ENCODE measurements around the gene BIRC2.

Gene BIRC2

GRCh38 chr11:102375720-102376399 lies 28.8 kb downstream of the BIRC2 start:
- no peak overlapping the region for H3K27ac ChIP-seq
- no peak for DNase-seq
- peaks cover 17% of the 10 kb centered on the region for H3K36me3 ChIP-seq
- no peaks in the 10 kb centered on the region for H3K27me3 ChIP-seq (ENCODE audit: insufficient read depth, low read depth, severe bottlenecking)
- H3K9me3 ChIP-seq (ENCODE audit: severe bottlenecking) = no peaks in the 10 kb centered on the region
- no peak for TF ChIP-seq CTCF (IDR thresholded peaks at IDR 0.05; ENCODE audit: low read depth, low read length)
- no peak overlapping the region for H3K4me3 ChIP-seq (ENCODE audit: low read depth, low read length)

GRCh38 chr11:102377891-102378290 lies 30.9 kb downstream of the BIRC2 start:
- no peak for DNase-seq
- TF ChIP-seq CTCF (IDR thresholded peaks at IDR 0.05; ENCODE audit: low read depth, low read length) = no peak
- H3K9me3 ChIP-seq (ENCODE audit: severe bottlenecking) = no peaks in the 10 kb centered on the region
- H3K27ac ChIP-seq = no peak overlapping the region
- H3K27me3 ChIP-seq (ENCODE audit: insufficient read depth, low read depth, severe bottlenecking) = no peaks in the 10 kb centered on the region
- no peak overlapping the region for H3K4me3 ChIP-seq (ENCODE audit: low read depth, low read length)
- peaks cover 17% of the 10 kb centered on the region for H3K36me3 ChIP-seq

GRCh38 chr11:102378818-102379217 lies 31.8 kb downstream of the BIRC2 start:
- Histone ChIP-seq H3K36me3 (peaks cover 17% of the 10 kb centered on the region), H3K9me3 (ENCODE audit: severe bottlenecking) (no peaks in the 10 kb centered on the region), H3K27me3 (ENCODE audit: insufficient read depth, low read depth, severe bottlenecking) (no peaks in the 10 kb centered on the region), H3K27ac (no peak overlapping the region), H3K4me3 (ENCODE audit: low read depth, low read length) (no peak overlapping the region)
- DNase-seq = no peak
- TF ChIP-seq CTCF (IDR thresholded peaks at IDR 0.05; ENCODE audit: low read depth, low read length) = no peak

- H3K36me3 ChIP-seq = peaks cover 14% of the 10 kb centered on the region
- TF ChIP-seq CTCF (IDR thresholded peaks at IDR 0.05; ENCODE audit: low read depth, low read length) = no peak
- DNase-seq = no peak
These were observed 35.4 kb downstream of the BIRC2 start for GRCh38 chr11:102382384-102382783.

GRCh38 chr11:102383839-102384238 lies 36.8 kb downstream of the BIRC2 start:
- Histone ChIP-seq H3K9me3 (ENCODE audit: severe bottlenecking) (no peaks in the 10 kb centered on the region), H3K36me3 (peaks cover 4% of the 10 kb centered on the region), H3K27me3 (ENCODE audit: insufficient read depth, low read depth, severe bottlenecking) (no peaks in the 10 kb centered on the region), H3K27ac (no peak overlapping the region), H3K4me3 (ENCODE audit: low read depth, low read length) (no peak overlapping the region)
- TF ChIP-seq CTCF (IDR thresholded peaks at IDR 0.05; ENCODE audit: low read depth, low read length) = no peak
- DNase-seq = no peak

More at GRCh38 chr11:102382384-102382783, 35.4 kb downstream of the BIRC2 start:
- Histone ChIP-seq H3K27me3 (ENCODE audit: insufficient read depth, low read depth, severe bottlenecking) (no peaks in the 10 kb centered on the region), H3K27ac (no peak overlapping the region), H3K4me3 (ENCODE audit: low read depth, low read length) (no peak overlapping the region), H3K9me3 (ENCODE audit: severe bottlenecking) (no peaks in the 10 kb centered on the region)
